ENCODE measurements around the gene FNDC7.

Gene FNDC7

DNA sequence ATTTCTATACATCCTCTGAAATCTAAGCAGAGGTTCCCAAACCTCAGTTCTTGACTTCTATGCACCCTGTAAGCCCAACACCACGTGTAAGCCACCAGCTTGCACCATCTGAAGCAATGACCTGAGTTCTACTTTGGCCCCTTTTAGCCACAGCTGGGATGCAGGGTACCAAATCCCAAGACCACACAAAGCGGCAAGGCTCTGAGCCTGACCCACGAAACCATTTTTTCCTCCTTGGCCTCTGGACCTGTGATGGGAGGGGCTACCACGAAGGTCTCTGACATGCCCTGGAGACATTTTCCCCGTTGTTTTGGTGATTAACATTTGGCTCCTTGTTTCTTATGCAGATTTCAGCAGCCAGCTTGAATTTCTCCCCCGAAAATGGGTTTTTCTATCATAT lies 72.6 kb downstream of the FNDC7 start:
- H3K9me3 ChIP-seq, result peaks cover 3% of the 10 kb centered on the region; the same call in 1 of the 2 replicates

DNA sequence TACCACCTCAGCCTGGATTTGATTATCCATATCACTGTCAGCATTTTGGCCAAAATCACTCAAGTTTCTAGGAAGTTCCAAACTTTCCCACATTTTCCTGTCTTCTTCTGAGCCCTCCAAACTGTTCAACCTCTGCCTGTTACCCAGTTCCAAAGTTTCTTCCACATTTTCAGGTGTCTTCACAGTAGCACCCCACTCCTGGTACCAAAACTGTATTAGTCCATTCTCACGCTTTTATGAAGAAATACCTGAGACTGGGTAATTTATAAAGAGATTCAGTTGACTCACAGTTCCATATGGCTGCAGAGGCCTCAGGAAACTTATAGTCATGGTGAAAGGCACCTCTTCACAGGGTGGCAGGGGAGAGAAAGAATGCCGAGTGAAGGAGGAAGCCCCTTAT lies 73.2 kb downstream of the FNDC7 start:
- DNase-seq, result no peak
- no peak overlapping the region for H3K4me3 ChIP-seq (ENCODE audit: low read depth, low read length)
- H3K9me3 ChIP-seq, result peaks cover 3% of the 10 kb centered on the region; the same call in 1 of the 2 replicates
- TF ChIP-seq, protein P1, sequence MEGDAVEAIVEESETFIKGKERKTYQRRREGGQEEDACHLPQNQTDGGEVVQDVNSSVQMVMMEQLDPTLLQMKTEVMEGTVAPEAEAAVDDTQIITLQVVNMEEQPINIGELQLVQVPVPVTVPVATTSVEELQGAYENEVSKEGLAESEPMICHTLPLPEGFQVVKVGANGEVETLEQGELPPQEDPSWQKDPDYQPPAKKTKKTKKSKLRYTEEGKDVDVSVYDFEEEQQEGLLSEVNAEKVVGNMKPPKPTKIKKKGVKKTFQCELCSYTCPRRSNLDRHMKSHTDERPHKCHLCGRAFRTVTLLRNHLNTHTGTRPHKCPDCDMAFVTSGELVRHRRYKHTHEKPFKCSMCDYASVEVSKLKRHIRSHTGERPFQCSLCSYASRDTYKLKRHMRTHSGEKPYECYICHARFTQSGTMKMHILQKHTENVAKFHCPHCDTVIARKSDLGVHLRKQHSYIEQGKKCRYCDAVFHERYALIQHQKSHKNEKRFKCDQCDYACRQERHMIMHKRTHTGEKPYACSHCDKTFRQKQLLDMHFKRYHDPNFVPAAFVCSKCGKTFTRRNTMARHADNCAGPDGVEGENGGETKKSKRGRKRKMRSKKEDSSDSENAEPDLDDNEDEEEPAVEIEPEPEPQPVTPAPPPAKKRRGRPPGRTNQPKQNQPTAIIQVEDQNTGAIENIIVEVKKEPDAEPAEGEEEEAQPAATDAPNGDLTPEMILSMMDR (IDR thresholded peaks at IDR 0.05; ENCODE audit: low read depth, low read length), result no peak
- peaks cover 4% of the 10 kb centered on the region; the same call in 1 of the 2 replicates for H3K36me3 ChIP-seq
- no peaks in the 10 kb centered on the region for H3K27me3 ChIP-seq
- no peaks in the 10 kb centered on the region for H3K4me1 ChIP-seq

More for the DNA sequence above, 72.6 kb downstream of the FNDC7 start:
- TF ChIP-seq, protein P1 (IDR thresholded peaks at IDR 0.05; ENCODE audit: low read depth, low read length), result no peak
- Histone ChIP-seq H3K4me3 (ENCODE audit: low read depth, low read length) (no peak overlapping the region), H3K27me3 (no peaks in the 10 kb centered on the region), H3K36me3 (peaks cover 4% of the 10 kb centered on the region; the same call in 1 of the 2 replicates), H3K4me1 (no peaks in the 10 kb centered on the region)
- no peak for DNase-seq

DNA sequence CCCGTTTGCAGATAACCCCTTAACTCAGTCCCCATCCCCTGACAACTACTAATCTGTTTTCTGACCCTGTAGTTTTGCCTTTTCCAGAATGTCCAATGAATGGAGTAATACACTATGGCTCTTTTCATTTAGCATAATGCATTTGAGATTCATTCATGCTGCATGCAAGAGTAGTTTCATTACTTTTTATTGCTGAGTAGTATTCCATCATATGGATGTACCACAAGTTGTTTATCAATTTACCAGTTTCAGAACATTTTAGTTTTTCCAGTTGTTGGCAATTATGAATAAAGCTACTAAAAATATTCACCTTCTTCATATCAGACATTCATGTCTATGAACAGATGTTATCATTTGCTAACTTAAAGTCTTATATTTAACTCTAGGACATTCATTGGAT lies 79.1 kb downstream of the FNDC7 start:
- no peak overlapping the region for H3K4me3 ChIP-seq (ENCODE audit: low read depth, low read length)
- H3K27me3 ChIP-seq, result no peaks in the 10 kb centered on the region
- peaks cover 3% of the 10 kb centered on the region; the same call in 1 of the 2 replicates for H3K36me3 ChIP-seq
- H3K4me1 ChIP-seq, result no peaks in the 10 kb centered on the region
- H3K9me3 ChIP-seq, result no peaks in the 10 kb centered on the region
- TF ChIP-seq, protein P1 (IDR thresholded peaks at IDR 0.05; ENCODE audit: low read depth, low read length), result no peak
- no peak for DNase-seq
